Adipocyte (in vitro differentiated cells): ENCODE measurements around the gene CNOT10.

Source experiments
- DNase-seq: peaks from one replicate; pipeline ENCODE4 v3.0.0-alpha.2; 2015; ENCODE audit warnings: low read depth
- H3K27me3 ChIP-seq: replicated peaks from 2 replicates; pipeline ENCODE4 v1.7.0; 2013; ENCODE audit warnings: mild to moderate bottlenecking, low read length, moderate library complexity; ENCODE audit not compliant: control insufficient read depth, insufficient read depth
- H3K36me3 ChIP-seq: 2 replicates; pipeline ENCODE4 v1.7.0; 2013; ENCODE audit warnings: low read length, mild to moderate bottlenecking, moderate library complexity; ENCODE audit not compliant: control insufficient read depth, insufficient read depth, severe bottlenecking
- H3K4me1 ChIP-seq: 2 replicates; pipeline ENCODE4 v1.7.0; 2013; ENCODE audit warnings: mild to moderate bottlenecking, low read length, moderate library complexity; ENCODE audit not compliant: control insufficient read depth, insufficient read depth
- H3K4me3 ChIP-seq: 2 replicates; pipeline ENCODE4 v1.7.0; 2013; ENCODE audit warnings: mild to moderate bottlenecking, low read length, moderate library complexity
- H3K9ac ChIP-seq: 2 replicates; pipeline ENCODE4 v1.7.0; 2013; ENCODE audit warnings: mild to moderate bottlenecking, low read length, moderate library complexity
- H3K9me3 ChIP-seq: 2 replicates; pipeline ENCODE4 v1.7.0; 2013; ENCODE audit warnings: mild to moderate bottlenecking, low read length, moderate library complexity; ENCODE audit not compliant: control insufficient read depth

CNOT10 gene

DNA sequence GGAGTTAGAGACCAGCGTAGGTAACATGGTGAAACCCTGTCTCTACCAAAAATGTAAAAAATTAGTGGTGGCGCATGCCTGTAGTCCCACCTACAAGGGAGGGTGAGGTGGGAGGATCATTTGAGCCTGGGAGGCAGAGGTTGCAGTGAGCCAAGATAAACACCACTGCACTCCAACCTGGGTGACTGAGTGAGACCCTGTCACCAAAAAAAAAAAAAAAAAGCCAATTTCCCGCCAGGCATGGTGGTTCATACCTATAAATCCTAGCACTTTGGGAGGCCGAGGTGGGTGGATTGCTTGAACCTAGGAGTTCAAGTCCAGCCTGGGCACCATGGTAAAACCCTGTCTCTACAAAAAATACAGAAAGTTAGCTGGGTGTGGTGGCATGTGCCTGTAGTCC lies 6.9 kb downstream of the CNOT10 start:
- DNase-seq, result no peak
- Histone ChIP-seq H3K4me1 (peaks cover under 1% of the 10 kb centered on the region), H3K36me3 (no peaks in the 10 kb centered on the region), H3K9me3 (no peaks in the 10 kb centered on the region), H3K9ac (no peak overlapping the region), H3K27me3 (no peaks in the 10 kb centered on the region), H3K4me3 (no peak overlapping the region)

DNA sequence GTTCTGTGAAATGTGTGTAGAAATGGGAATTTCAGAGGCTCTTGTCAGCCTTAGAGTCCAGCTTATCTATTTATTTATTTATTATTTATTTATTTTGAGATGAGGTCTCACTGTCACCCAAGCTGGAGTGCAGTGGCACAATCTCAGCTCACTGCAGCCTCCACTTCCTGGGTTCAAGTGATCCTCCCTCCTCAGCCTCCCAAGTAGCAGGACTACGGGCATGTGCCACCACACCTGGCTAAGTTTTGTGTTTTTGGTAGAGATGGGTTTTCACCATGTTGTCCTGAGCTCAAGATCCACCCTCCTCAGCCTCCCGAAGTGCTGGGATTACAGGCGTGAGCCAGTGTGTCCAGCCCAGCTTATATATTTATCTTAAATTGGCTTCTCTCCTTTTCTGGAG lies 11.5 kb downstream of the CNOT10 start:
- DNase-seq, result no peak
- Histone ChIP-seq H3K36me3 (no peaks in the 10 kb centered on the region), H3K27me3 (no peaks in the 10 kb centered on the region), H3K4me3 (no peak overlapping the region), H3K4me1 (no peaks in the 10 kb centered on the region), H3K9me3 (no peaks in the 10 kb centered on the region), H3K9ac (no peak overlapping the region)

DNA sequence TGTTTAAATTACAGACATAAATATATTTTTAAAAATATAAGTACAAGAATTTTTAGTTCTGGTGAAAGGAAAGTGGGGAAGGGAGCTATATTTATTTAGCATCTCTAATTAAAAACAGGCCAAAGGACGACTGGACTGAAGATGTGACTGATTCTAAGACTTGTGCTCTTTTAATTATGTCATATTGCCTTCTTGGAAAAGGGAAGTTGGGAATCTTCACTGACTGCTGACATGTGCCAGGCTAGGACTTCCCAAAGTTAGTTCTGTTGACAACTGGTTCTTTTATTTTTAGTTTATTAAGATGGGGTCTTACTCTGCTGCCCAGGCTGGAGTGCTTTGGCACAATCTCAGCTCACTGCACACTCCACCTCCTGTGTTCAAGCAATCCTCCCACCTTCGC lies 13.5 kb downstream of the CNOT10 start:
- H3K27me3 ChIP-seq, result no peaks in the 10 kb centered on the region
- no peaks in the 10 kb centered on the region for H3K36me3 ChIP-seq

DNA sequence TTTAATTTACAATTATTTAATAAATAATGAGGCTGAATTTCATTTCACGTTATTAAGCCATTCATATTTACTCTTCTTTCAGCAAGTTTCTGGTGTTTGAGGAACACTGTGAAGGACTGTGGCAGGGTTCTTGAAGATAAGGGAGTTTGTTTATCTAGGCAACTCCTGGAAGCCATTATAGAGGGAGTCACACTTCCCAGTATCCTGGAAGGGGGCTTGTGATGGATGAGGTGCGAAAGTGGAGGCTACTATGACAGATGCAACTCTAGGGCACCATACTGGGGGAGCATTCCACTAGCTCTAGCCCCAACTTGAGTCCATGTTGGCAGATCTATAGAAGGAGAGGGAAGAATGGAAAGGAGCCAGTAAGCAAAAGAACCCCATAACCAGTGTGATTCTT lies 14.4 kb downstream of the CNOT10 start:
- Histone ChIP-seq H3K36me3 (no peaks in the 10 kb centered on the region), H3K4me3 (no peak overlapping the region), H3K4me1 (peaks cover 11% of the 10 kb centered on the region), H3K9me3 (no peaks in the 10 kb centered on the region), H3K27me3 (no peaks in the 10 kb centered on the region), H3K9ac (no peak overlapping the region)
- no peak for DNase-seq

More for the DNA sequence above, 13.5 kb downstream of the CNOT10 start:
- no peak for DNase-seq
- peaks cover 4% of the 10 kb centered on the region for H3K4me1 ChIP-seq
- H3K4me3 ChIP-seq, result no peak overlapping the region
- H3K9me3 ChIP-seq, result no peaks in the 10 kb centered on the region
- no peak overlapping the region for H3K9ac ChIP-seq

DNA sequence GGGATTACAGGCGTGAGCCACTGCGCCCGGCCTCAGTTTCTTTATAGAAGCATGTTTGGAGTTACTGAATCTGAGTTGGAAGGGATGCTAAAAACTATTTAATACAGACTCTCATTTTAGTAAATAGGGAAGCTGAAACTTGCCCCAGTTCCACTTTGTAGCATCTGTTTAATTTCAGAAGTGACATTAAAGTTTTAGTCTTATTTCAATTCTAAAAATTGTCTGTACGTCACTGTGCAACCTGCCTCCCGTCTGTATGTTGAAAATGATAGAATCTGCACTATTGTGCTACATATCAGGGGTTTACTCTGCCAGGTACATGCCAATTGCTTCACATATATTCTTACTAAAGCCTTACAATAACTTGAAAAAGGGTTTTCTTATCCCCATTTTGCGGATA lies 15.3 kb downstream of the CNOT10 start:
- Histone ChIP-seq H3K4me1 (peaks cover 11% of the 10 kb centered on the region), H3K27me3 (no peaks in the 10 kb centered on the region), H3K36me3 (no peaks in the 10 kb centered on the region), H3K9me3 (no peaks in the 10 kb centered on the region), H3K4me3 (no peak overlapping the region), H3K9ac (no peak overlapping the region)
- DNase-seq, result no peak

DNA sequence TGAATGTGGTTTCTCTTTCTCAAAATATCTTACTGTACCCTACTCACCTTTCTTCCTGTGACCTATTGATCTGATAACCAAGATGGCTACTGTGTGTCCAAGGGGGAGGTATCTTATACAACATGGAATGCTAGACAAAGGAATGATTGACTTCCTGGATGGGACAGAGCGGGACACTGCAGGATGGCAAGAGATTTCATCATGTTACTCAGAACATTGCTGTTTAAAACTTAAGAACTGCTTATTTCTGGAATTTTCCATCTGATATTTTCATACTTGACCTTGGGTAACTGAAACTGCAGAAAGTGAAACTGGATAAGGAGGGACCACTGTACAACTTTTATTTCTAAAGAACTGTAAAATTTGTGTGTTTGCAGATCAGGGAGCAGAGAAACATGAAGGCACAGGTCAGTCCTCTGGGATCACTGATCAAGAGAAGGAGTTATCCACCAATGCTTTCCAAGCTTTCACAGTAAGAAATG lies 18.5 kb downstream of the CNOT10 start:
- Histone ChIP-seq H3K4me1 (peaks cover 24% of the 10 kb centered on the region), H3K4me3 (peak overlapping the region; percentile 67), H3K27me3 (no peaks in the 10 kb centered on the region), H3K9ac (peak overlapping the region; percentile 55), H3K36me3 (peaks cover 1% of the 10 kb centered on the region), H3K9me3 (no peaks in the 10 kb centered on the region)
- peak; percentile 71 for DNase-seq

DNA sequence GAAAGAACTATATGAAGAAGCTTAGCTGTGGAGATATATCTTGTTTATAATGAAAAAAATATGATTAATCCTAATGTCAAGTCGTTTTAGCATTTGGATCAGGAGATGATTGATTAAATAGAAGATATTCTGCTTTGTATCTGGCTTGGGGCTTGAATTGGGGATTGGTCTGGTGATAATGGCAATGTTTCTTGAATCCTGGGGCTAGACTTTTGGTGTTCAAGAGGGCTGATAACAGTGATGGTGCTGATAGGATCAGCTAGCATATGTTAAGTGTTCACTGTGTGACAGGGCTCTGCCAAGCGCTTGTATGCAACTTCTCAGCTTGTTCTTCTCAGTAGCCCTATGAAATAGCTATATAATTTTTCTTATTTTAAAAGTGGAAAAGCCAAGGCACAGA lies 20.2 kb downstream of the CNOT10 start:
- DNase-seq, result no peak
- Histone ChIP-seq H3K27me3 (no peaks in the 10 kb centered on the region), H3K4me1 (peaks cover 24% of the 10 kb centered on the region), H3K36me3 (peaks cover 13% of the 10 kb centered on the region), H3K4me3 (no peak overlapping the region), H3K9ac (no peak overlapping the region), H3K9me3 (no peaks in the 10 kb centered on the region)

DNA sequence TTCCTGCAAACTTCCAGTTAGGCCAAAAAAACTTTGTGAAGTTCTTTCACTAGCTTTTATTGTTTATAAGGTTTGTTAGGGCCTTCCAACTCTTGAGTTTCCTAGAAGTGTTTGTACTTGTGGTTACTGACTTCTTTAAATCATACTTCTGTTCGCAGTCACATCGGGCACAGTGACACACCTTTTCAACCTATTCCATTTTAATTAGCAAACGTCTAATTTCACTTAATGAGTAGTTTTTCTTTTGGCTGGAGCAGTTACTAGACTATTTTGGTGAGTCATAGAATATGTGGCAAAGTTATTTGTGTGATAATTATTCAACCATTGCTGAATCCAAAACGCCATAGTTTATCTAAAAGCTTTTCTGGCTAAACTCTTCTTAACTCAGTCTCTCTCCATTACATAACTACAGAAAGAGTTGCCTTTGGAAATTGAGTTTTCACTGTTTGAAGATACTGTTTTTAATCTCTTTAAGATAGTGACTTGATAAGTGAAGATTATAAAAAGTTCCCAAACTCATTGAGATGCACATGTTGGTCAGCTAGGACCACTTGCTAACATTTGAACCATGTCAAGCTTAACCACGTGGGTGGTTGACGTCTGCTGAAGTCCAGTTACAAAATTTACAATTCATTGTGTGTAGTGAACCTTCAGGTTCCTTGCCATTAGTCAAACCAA lies 21.5 kb downstream of the CNOT10 start:
- Histone ChIP-seq H3K4me1 (peaks cover 24% of the 10 kb centered on the region), H3K9ac (no peak overlapping the region), H3K36me3 (peaks cover 23% of the 10 kb centered on the region), H3K9me3 (no peaks in the 10 kb centered on the region), H3K4me3 (peak overlapping the region; percentile 53), H3K27me3 (no peaks in the 10 kb centered on the region)
- no peak for DNase-seq

DNA sequence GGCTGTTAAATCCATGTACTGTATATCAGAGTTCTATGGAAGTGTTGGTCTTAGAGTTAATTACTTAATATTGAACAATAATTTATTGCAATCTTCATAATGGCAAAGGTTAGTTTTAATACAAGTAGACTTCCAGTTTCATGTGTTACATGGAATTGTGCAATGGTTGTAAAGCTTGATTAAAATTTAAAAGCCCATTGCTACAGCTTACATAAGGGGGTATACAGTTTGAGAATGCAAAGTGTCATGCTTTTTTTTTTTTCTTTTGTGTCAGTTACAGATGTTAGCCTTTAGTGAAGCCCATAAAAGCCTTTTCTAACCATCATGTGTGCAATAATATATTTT lies 22.0 kb downstream of the CNOT10 start:
- no peak for DNase-seq
- peak overlapping the region; percentile 53 for H3K4me3 ChIP-seq
- peaks cover 28% of the 10 kb centered on the region for H3K36me3 ChIP-seq
- no peak overlapping the region for H3K9ac ChIP-seq
- H3K4me1 ChIP-seq, result peaks cover 24% of the 10 kb centered on the region
- H3K27me3 ChIP-seq, result no peaks in the 10 kb centered on the region
- no peaks in the 10 kb centered on the region for H3K9me3 ChIP-seq

DNA sequence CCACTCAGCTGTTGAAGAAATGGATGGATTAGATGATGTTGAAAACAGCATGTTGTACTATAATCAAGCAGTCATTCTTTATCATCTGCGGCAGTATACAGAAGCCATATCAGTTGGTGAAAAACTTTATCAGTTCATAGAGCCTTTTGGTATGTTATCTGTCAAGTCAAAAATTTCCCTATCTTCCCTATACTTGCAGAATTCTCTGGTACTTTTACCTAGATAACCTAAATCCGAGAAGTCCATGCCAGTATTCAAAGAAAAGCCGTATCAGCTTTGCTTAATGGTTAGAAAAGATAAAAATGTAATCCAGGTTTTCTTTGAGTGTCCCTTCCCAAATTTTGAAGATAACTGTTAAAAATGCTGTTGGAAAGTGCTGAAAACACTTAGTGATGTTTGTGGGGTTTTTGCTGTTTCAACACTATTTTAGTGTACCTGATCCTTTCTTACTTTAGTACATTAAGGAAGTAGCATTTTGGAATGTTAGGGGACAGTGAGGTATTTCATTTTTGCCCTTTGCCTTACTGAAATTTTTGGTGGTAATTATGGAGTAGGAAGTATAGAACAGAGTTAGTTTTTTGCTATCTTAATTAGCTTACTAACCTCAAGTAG lies 23.8 kb downstream of the CNOT10 start:
- no peak overlapping the region for H3K4me3 ChIP-seq
- no peaks in the 10 kb centered on the region for H3K27me3 ChIP-seq
- H3K9me3 ChIP-seq, result no peaks in the 10 kb centered on the region
- no peak for DNase-seq
- no peak overlapping the region for H3K9ac ChIP-seq
- H3K36me3 ChIP-seq, result peaks cover 38% of the 10 kb centered on the region
- H3K4me1 ChIP-seq, result peaks cover 24% of the 10 kb centered on the region

DNA sequence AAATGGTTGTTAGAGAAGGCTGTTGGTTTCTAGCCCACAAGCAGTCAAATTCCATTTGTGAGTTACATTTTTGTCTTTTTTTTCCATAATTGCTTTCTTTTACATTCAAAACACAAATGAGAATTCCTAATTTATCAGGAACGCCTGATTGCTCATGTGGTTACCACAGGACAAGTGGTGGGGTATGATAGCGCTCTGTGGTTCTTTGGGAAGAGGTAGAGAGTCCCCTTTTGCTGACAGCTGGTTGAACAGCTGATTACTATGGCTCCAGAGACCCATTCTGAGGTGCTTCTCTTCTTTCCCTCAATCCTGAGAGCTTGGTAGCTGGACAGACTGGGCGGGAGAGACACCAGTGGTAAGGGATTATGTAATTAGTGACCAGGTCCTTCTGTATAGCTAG lies 24.4 kb downstream of the CNOT10 start:
- peaks cover 38% of the 10 kb centered on the region for H3K36me3 ChIP-seq

More for the DNA sequence above, 24.4 kb downstream of the CNOT10 start:
- Histone ChIP-seq H3K27me3 (no peaks in the 10 kb centered on the region), H3K4me1 (peaks cover 20% of the 10 kb centered on the region), H3K9me3 (no peaks in the 10 kb centered on the region), H3K9ac (no peak overlapping the region), H3K4me3 (no peak overlapping the region)
- DNase-seq, result no peak
